Measurements from ENCODE around the gene PTPRB.

Gene PTPRB

DNA sequence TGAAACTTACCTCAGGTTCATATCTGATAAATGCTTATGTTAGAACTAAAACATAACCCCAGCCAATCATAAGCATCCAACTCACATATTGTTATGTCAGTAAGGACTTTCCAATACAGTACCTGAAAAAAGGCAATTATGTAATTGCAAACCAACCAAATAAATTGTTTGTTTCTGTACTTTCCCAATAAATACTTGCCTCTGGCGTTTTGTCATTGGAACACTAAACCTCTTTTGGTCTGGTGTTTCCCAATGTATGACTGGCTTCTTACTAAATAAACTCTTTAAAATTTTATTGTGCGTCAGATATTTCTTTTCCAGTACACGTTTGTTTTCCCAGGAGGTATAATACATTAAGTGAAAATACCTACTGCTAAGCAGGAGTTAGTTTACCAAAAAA, 6.7 kb upstream of the PTPRB start:
- H3K4me3 ChIP-seq (ENCODE audit: extremely low read depth, insufficient read depth, low read length, poor library complexity, severe bottlenecking): no peak overlapping the region
- H3K36me3 ChIP-seq (ENCODE audit: control insufficient read depth, insufficient read depth, low read length): no peaks in the 10 kb centered on the region
- H3K4me1 ChIP-seq (ENCODE audit: control insufficient read depth, insufficient read depth, low read length, poor library complexity, severe bottlenecking): peaks cover 16% of the 10 kb centered on the region
- H3K9me3 ChIP-seq (ENCODE audit: control insufficient read depth, low read length): no peaks in the 10 kb centered on the region
- WGBS, 2 experiments (ENCODE audit: insufficient coverage in 2 of 2): 90 to 100% methylated on average over 1 of the region's 3 CpGs
- H3K27ac ChIP-seq (ENCODE audit: low read depth, low read length, severe bottlenecking): no peak overlapping the region

DNA sequence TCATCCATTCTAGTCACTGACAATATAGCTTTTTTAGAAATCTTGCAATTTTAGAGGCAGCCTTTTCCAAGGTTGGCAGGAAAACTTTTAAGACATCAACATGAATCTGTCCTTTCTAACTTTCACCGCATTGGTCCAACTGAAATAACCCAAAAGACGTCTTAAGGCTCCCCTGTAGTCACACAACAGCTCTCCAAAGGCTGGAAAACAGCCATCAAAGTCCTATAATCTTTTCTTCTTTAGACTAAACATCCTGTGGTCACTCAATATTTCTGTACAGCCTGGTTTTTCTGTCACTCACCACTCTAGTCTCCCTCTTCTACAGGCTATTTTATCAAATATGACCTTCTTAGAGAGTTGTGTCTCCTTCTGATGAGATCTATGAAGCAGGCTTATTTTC, 4.5 kb upstream of the PTPRB start:
- Histone ChIP-seq H3K36me3 (ENCODE audit: control insufficient read depth, insufficient read depth, low read length) (no peaks in the 10 kb centered on the region), H3K9me3 (ENCODE audit: control insufficient read depth, low read length) (no peaks in the 10 kb centered on the region), H3K4me1 (ENCODE audit: control insufficient read depth, insufficient read depth, low read length, poor library complexity, severe bottlenecking) (peaks cover 11% of the 10 kb centered on the region), H3K27ac (ENCODE audit: low read depth, low read length, severe bottlenecking) (no peak overlapping the region), H3K4me3 (ENCODE audit: extremely low read depth, insufficient read depth, low read length, poor library complexity, severe bottlenecking) (no peak overlapping the region)
- WGBS, 2 experiments (ENCODE audit: insufficient coverage in 2 of 2): 94 to 100% methylated on average over 2 of the region's 2 CpGs

- Histone ChIP-seq H3K9me3 (ENCODE audit: control insufficient read depth, low read length) (no peaks in the 10 kb centered on the region), H3K4me3 (ENCODE audit: extremely low read depth, insufficient read depth, low read length, poor library complexity, severe bottlenecking) (no peak overlapping the region), H3K4me1 (ENCODE audit: control insufficient read depth, insufficient read depth, low read length, poor library complexity, severe bottlenecking) (peaks cover 6% of the 10 kb centered on the region), H3K36me3 (ENCODE audit: control insufficient read depth, insufficient read depth, low read length) (no peaks in the 10 kb centered on the region), H3K27ac (ENCODE audit: low read depth, low read length, severe bottlenecking) (no peak overlapping the region)
- WGBS, 2 experiments (ENCODE audit: insufficient coverage in 2 of 2): 86% methylated on average over 1 of the region's 1 CpG; no CpG with 5 or more reads in 1 of the 2 experiments
Observed at GRCh38 chr12:70640901-70641300, 3.7 kb upstream of the PTPRB start.

DNA sequence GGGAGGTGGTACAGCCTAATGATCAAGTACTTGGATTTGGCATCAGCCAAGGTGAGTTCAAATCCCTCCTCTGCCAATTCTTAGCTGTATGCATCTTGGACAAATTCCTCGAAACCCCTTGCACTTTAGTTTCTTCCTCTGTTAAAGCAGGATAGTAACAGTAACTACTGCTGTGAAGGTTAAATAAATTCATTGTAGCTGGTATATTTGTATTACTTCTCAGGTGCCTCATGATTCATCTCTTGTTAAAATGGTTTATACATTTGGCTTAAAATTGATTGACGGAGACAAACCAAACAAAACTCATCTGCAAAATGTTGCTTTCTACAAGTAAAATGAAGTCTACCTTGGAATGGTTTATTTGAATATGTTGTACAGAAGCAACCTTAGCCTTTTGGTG, 2.3 kb upstream of the PTPRB start:
- no peak overlapping the region for H3K27ac ChIP-seq (ENCODE audit: low read depth, low read length, severe bottlenecking)

GRCh38 chr12:70638639-70639360, 1.6 kb upstream of the PTPRB start:
- no peak overlapping the region for H3K4me3 ChIP-seq (ENCODE audit: extremely low read depth, insufficient read depth, low read length, poor library complexity, severe bottlenecking)
- no peaks in the 10 kb centered on the region for H3K36me3 ChIP-seq (ENCODE audit: control insufficient read depth, insufficient read depth, low read length)
- no peak overlapping the region for H3K27ac ChIP-seq (ENCODE audit: low read depth, low read length, severe bottlenecking)
- H3K4me1 ChIP-seq (ENCODE audit: control insufficient read depth, insufficient read depth, low read length, poor library complexity, severe bottlenecking): no peaks in the 10 kb centered on the region
- no CpG with 5 or more reads among the region's 1 CpG for WGBS, 2 experiments (ENCODE audit: insufficient coverage in 2 of 2)
- no peaks in the 10 kb centered on the region for H3K9me3 ChIP-seq (ENCODE audit: control insufficient read depth, low read length)

More for the DNA sequence above, 2.3 kb upstream of the PTPRB start:
- whole genome bisulfite sequencing, 2 experiments (ENCODE audit: insufficient coverage in 2 of 2): 100% methylated on average over 1 of the region's 2 CpGs; no CpG with 5 or more reads in 1 of the 2 experiments
- Histone ChIP-seq H3K4me1 (ENCODE audit: control insufficient read depth, insufficient read depth, low read length, poor library complexity, severe bottlenecking) (no peaks in the 10 kb centered on the region), H3K9me3 (ENCODE audit: control insufficient read depth, low read length) (no peaks in the 10 kb centered on the region), H3K4me3 (ENCODE audit: extremely low read depth, insufficient read depth, low read length, poor library complexity, severe bottlenecking) (no peak overlapping the region), H3K36me3 (ENCODE audit: control insufficient read depth, insufficient read depth, low read length) (no peaks in the 10 kb centered on the region)

DNA sequence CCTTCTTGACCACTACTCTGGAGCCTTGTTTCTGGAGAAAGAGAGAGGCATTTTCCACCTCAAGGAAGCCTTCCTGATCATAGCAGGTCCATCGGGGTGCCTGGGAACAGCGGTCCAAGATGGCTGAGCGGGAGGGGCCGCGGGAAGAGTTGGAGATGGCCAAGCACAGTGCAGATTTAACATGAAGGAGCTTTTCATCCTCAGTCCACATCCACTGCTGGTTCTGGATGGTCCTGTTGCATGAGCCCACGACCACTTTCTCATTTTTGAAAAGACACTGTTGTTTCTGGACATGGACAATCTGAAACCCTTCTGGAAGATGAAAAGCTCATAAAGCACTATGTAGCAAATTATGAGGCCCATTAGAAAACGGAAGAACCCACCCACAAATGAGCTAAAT, 1.5 kb downstream of the PTPRB start:
- Histone ChIP-seq H3K4me3 (ENCODE audit: extremely low read depth, insufficient read depth, low read length, poor library complexity, severe bottlenecking) (no peak overlapping the region), H3K4me1 (ENCODE audit: control insufficient read depth, insufficient read depth, low read length, poor library complexity, severe bottlenecking) (no peaks in the 10 kb centered on the region), H3K9me3 (ENCODE audit: control insufficient read depth, low read length) (no peaks in the 10 kb centered on the region), H3K36me3 (ENCODE audit: control insufficient read depth, insufficient read depth, low read length) (no peaks in the 10 kb centered on the region), H3K27ac (ENCODE audit: low read depth, low read length, severe bottlenecking) (no peak overlapping the region)
- WGBS, 2 experiments (ENCODE audit: insufficient coverage in 2 of 2): 50 to 98% methylated on average over 1 to 6 of the region's 7 CpGs

DNA sequence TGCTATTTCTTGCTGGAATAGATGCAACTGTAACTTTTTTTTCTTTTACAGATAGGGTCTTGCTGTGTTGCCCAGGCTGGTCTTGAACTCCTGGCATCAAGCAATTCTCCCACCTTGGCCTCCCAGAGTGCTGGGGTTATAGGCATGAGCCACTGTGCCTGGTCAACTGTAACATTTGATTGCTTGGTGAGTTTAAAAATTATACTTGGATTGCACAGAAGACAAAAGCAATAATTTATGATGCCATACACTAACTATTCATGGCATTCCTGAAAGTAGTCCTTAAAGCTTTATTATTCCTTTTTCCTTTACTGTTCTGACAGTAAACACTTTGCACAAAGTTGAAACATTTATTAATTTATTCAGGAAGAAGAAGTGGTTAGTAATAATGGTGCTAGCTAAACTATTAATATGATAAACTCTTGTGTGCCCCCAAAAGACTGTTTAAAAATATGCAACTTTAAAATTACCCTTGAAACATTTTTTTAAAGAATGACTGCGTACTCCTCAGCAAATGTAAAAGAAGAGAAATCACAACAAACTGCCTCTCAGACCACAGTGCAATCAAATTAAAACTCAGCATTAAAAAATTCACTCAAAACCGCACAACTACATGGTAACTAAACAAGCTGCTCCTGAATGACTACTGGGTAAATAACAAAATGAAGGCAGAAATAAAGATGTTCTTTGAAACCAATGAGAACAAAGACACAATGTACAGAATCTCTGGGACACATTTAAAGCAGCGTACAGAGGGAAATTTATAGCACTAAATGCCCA, 8.3 kb downstream of the PTPRB start:
- Histone ChIP-seq H3K4me3 (ENCODE audit: extremely low read depth, insufficient read depth, low read length, poor library complexity, severe bottlenecking) (no peak overlapping the region), H3K9me3 (ENCODE audit: control insufficient read depth, low read length) (no peaks in the 10 kb centered on the region), H3K27ac (ENCODE audit: low read depth, low read length, severe bottlenecking) (no peak overlapping the region), H3K36me3 (ENCODE audit: control insufficient read depth, insufficient read depth, low read length) (no peaks in the 10 kb centered on the region), H3K4me1 (ENCODE audit: control insufficient read depth, insufficient read depth, low read length, poor library complexity, severe bottlenecking) (no peaks in the 10 kb centered on the region)
- WGBS, 2 experiments (ENCODE audit: insufficient coverage in 2 of 2): 84 to 100% methylated on average over 1 to 2 of the region's 3 CpGs

- H3K36me3 ChIP-seq (ENCODE audit: control insufficient read depth, insufficient read depth, low read length): no peaks in the 10 kb centered on the region
- 100% methylated on average over 1 to 2 of the region's 5 CpGs for WGBS, 2 experiments (ENCODE audit: insufficient coverage in 2 of 2)
Observed at GRCh38 chr12:70627677-70628076, 9.6 kb downstream of the PTPRB start.

DNA sequence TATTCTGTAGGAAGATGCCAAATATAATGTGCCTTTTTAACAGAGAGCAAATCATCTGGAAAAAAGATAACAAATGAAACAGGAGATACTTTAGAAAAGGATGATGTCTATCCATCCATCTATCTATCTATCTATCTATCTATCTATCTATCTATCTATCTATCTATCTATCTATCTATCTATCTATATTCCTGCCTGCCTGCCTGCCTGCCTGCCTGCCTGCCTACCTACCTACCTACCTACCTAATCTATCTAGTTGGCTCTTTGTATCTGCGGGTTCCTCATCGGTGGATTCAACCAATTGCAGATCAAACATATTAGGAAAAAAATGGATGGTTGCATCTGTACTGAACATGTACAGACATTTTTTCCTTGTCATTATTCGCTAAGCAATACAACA, 11.0 kb downstream of the PTPRB start:
- Histone ChIP-seq H3K36me3 (ENCODE audit: control insufficient read depth, insufficient read depth, low read length) (no peaks in the 10 kb centered on the region), H3K27ac (ENCODE audit: low read depth, low read length, severe bottlenecking) (no peak overlapping the region), H3K9me3 (ENCODE audit: control insufficient read depth, low read length) (no peaks in the 10 kb centered on the region), H3K4me3 (ENCODE audit: extremely low read depth, insufficient read depth, low read length, poor library complexity, severe bottlenecking) (no peak overlapping the region), H3K4me1 (ENCODE audit: control insufficient read depth, insufficient read depth, low read length, poor library complexity, severe bottlenecking) (no peaks in the 10 kb centered on the region)
- WGBS, 2 experiments (ENCODE audit: insufficient coverage in 2 of 2): no CpG with 5 or more reads among the region's 3 CpGs

More at GRCh38 chr12:70627677-70628076, 9.6 kb downstream of the PTPRB start:
- H3K4me3 ChIP-seq (ENCODE audit: extremely low read depth, insufficient read depth, low read length, poor library complexity, severe bottlenecking): no peak overlapping the region
- no peaks in the 10 kb centered on the region for H3K4me1 ChIP-seq (ENCODE audit: control insufficient read depth, insufficient read depth, low read length, poor library complexity, severe bottlenecking)
- no peaks in the 10 kb centered on the region for H3K9me3 ChIP-seq (ENCODE audit: control insufficient read depth, low read length)
- H3K27ac ChIP-seq (ENCODE audit: low read depth, low read length, severe bottlenecking): no peak overlapping the region

DNA sequence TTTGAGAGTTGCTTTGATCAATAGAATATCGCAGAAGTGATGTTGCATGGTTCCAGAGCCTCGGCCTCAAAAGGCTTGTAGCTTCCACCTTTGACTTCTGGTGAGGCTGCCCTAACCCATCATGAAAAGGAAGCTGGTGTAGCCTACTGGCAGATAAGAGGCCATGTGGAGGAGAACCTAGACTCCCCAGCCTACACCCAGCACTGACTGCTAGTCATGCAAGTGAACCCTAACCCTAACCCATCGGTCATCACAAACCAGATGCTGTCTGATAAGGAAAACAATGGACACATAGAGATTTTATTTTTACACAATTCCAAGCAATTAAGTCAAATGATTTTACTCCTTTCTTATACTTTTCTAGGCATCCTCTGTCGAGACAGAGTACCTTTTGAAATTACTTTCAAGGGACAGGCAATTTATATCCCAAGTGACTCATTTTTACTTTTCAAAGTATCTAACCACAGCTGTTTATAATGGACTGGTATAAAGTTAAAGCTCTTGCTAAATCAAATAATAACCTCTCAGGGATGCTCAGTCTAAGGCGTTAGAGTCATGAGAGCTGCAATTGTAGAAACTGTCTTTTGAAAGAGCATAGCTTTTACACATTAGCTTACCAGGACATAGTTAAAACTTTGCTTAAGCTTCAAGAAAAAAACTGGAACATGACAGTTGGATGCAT, 17.6 kb downstream of the PTPRB start:
- Histone ChIP-seq H3K36me3 (ENCODE audit: control insufficient read depth, insufficient read depth, low read length) (no peaks in the 10 kb centered on the region), H3K4me3 (ENCODE audit: extremely low read depth, insufficient read depth, low read length, poor library complexity, severe bottlenecking) (no peak overlapping the region)
- WGBS, 2 experiments (ENCODE audit: insufficient coverage in 2 of 2): 79 to 89% methylated on average over 2 to 3 of the region's 5 CpGs

More for the DNA sequence above, 17.6 kb downstream of the PTPRB start:
- Histone ChIP-seq H3K9me3 (ENCODE audit: control insufficient read depth, low read length) (no peaks in the 10 kb centered on the region), H3K4me1 (ENCODE audit: control insufficient read depth, insufficient read depth, low read length, poor library complexity, severe bottlenecking) (no peaks in the 10 kb centered on the region), H3K27ac (ENCODE audit: low read depth, low read length, severe bottlenecking) (no peak overlapping the region)

All from mesodermal cell (in vitro differentiated cells).